ENCODE data around the gene SPPL2B.
A peak's percentile ranks its signal among the peaks of the same experiment; 100 is the strongest.

SPPL2B gene

DNA sequence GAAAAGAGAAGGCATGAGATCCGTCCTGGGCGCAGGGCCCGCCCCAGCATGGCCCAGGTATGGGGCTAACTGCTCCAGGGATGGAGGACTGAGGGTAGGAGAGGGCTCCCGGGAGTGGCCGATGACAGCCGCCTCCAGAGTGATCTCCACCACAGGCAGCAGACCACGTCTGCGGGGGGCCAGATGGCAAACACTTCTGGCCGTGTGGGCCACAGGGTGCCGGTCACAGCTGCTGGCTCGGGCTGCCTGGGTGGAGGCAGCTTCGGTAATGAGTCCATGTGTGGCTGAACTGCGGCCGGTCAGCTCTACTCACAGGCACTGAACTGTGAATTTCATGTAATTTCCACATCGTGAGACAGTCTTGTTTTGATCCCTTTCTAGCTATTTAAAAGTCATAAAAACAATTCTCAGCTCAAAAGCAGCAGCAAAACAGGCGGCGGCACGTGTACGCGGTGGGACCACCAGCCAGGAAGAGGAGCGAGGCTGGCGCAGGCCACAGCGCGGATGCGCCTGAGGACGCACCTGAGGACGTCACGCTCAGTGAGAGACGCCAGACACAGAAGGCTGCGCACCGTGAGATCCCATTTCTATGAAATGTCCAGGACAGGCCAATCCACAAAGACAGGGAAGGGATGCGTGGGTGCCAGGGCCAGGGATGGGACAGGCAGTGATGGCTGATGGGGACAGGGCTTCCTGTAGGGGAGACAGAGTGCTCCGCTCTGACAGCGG, 4.1 kb upstream of the SPPL2B start:
- no peak for DNase-seq (ENCODE audit: low read depth)
- no peak overlapping the region for H3K4me3 ChIP-seq (ENCODE audit: low read depth, low read length)
- TF ChIP-seq, protein P1, sequence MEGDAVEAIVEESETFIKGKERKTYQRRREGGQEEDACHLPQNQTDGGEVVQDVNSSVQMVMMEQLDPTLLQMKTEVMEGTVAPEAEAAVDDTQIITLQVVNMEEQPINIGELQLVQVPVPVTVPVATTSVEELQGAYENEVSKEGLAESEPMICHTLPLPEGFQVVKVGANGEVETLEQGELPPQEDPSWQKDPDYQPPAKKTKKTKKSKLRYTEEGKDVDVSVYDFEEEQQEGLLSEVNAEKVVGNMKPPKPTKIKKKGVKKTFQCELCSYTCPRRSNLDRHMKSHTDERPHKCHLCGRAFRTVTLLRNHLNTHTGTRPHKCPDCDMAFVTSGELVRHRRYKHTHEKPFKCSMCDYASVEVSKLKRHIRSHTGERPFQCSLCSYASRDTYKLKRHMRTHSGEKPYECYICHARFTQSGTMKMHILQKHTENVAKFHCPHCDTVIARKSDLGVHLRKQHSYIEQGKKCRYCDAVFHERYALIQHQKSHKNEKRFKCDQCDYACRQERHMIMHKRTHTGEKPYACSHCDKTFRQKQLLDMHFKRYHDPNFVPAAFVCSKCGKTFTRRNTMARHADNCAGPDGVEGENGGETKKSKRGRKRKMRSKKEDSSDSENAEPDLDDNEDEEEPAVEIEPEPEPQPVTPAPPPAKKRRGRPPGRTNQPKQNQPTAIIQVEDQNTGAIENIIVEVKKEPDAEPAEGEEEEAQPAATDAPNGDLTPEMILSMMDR (IDR thresholded peaks at IDR 0.05; ENCODE audit: low read depth, low read length, missing control alignments), result no peak

DNA sequence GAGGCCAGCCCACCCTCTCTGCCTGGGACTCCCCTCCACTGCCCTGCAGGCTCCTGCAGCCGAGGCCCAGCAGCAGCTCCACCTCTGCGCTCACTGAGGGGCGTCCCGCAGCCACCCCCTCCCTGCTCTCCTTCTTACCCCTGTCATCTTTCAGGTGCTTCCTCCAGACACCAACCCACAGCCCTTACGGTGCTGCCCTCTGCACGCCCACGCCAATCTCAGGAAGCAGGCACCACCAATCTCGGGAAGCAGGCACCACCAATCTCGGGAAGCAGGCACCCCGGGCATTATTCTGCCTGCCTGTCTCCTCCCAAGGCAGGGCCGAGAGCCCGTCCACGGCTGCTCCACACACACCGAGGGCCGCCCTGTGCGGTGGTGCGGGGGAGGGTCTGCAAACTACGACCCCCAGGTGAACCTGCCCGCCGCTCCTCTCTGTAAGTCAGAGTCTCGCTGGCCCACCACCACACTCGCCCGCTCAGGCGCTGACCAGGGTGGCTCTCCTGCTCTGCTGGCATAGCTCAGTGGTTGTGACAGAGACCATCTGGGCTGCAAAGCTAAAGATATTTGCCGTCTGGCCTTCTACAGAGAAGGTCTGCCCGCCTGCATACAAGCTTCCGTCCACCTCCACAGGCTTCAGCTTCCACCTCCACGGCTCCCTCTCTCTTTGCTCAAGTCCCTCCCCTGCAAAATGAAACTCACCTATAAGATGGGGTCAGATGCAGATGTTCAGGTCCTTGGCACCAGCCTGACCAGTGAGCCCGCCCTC, 3.0 kb upstream of the SPPL2B start:
- DNase-seq (ENCODE audit: low read depth), result no peak
- no peak overlapping the region for H3K4me3 ChIP-seq (ENCODE audit: low read depth, low read length)
- TF ChIP-seq, protein P1 (IDR thresholded peaks at IDR 0.05; ENCODE audit: low read depth, low read length, missing control alignments), result no peak

- peak overlapping the region; percentile 98 for H3K4me3 ChIP-seq (ENCODE audit: low read depth, low read length)
- no peak for DNase-seq (ENCODE audit: low read depth)
- TF ChIP-seq, protein P1 (IDR thresholded peaks at IDR 0.05; ENCODE audit: low read depth, low read length, missing control alignments), result no peak
Measured at GRCh38 chr19:2326699-2327360, 1.7 kb upstream of the SPPL2B start.

DNA sequence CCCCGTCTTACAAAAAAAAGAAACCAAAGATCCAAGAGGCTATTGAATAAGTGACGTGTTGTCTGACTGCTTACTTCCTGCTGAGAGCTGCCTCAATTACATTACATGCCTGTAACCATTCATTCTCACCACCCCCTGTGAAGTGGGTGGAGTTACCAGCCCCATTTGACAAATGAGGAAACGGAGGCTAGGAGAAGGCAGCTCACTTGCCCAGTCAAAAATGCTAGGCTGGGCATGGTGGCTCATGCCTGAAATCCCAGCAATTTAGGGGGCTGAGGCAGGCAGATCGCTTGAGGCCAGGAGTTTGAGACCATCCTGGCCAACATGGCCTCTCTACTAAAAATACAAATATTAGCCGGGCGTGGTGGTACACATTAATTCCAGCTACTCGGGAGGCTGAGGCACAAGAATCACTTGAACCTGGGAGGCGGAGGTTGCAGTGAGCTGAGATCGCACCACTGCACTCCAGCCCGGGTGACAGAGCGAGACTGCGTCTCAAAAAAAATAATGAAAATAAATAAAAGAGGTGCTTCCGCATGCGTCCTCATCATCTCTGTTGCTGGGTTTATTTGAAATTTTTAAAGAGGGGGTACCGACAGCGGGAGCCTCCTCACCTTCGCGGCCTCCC, 597 bp upstream of the SPPL2B start:
- TF ChIP-seq, protein P1 (IDR thresholded peaks at IDR 0.05; ENCODE audit: low read depth, low read length, missing control alignments), result no peak
- peak overlapping the region; percentile 98 for H3K4me3 ChIP-seq (ENCODE audit: low read depth, low read length)
- peak; percentile 91 for DNase-seq (ENCODE audit: low read depth)

GRCh38 chr19:2329149-2329478, 630 bp downstream of the SPPL2B start:
- H3K4me3 ChIP-seq (ENCODE audit: low read depth, low read length), result peak overlapping the region; percentile 98
- no peak for DNase-seq (ENCODE audit: low read depth)
- TF ChIP-seq, protein P1 (IDR thresholded peaks at IDR 0.05; ENCODE audit: low read depth, low read length, missing control alignments), result no peak

GRCh38 chr19:2329501-2329916, 1.0 kb downstream of the SPPL2B start:
- peak overlapping the region; percentile 98 for H3K4me3 ChIP-seq (ENCODE audit: low read depth, low read length)
- TF ChIP-seq, protein P1 (IDR thresholded peaks at IDR 0.05; ENCODE audit: low read depth, low read length, missing control alignments), result no peak
- DNase-seq (ENCODE audit: low read depth), result no peak

Data from GM12864 (cell line).